Activated CD4-positive, alpha-beta T cell treated with anti-CD3 and anti-CD28 coated beads, Interleukin-2, amount 10 ng/mL, durations not matched to agents 7 days and 5 days (primary cell): ENCODE data around the gene ANKRD36C. TPM values are rescaled to one million over a fixed set of nuclear protein-coding genes. Genes with fewer than 3 reads are reported as not detected.
A peak's percentile ranks its signal among the peaks of the same experiment; 100 is the strongest.
"Not testable (repeated sequence)": the region's sequence is repeated elsewhere in the genome, so short reads cannot be mapped to it uniquely, and the experiment has no call there.

Experiments used
- CTCF ChIA-PET: fragments of 350-600 bp; sonication (Branson Sonifier 250); formaldehyde crosslinking; loops from one replicate; lab custom pipeline; 2021; ENCODE audit warnings: antibody characterized with exemption; lab: Charles Lee
- POLR2A ChIA-PET: fragments of 350-600 bp; sonication (Branson Sonifier 250); formaldehyde crosslinking; loops from one replicate; lab custom pipeline; 2021; ENCODE audit warnings: antibody characterized with exemption; lab: Charles Lee
- DNase-seq: peaks from one replicate; pipeline ENCODE4 v3.0.0-alpha.2; 2020
- H3K27ac Mint-ChIP-seq: one replicate; pipeline ENCODE4 v1.8.0; 2021; ENCODE audit warnings: mild to moderate bottlenecking, moderate library complexity, mixed read lengths
- H3K27me3 Mint-ChIP-seq: one replicate; pipeline ENCODE4 v1.8.0; 2021; ENCODE audit warnings: mixed read lengths
- H3K36me3 Mint-ChIP-seq: one replicate; pipeline ENCODE4 v1.8.0; 2021; ENCODE audit warnings: low read depth, mixed read lengths
- H3K4me1 Mint-ChIP-seq: one replicate; pipeline ENCODE4 v1.8.0; 2021; ENCODE audit warnings: mixed read lengths
- H3K4me3 Mint-ChIP-seq: one replicate; pipeline ENCODE4 v1.8.0; 2021; ENCODE audit warnings: mild to moderate bottlenecking, moderate library complexity, mixed read lengths
- H3K9me3 Mint-ChIP-seq: one replicate; pipeline ENCODE4 v1.8.0; 2021; ENCODE audit warnings: mixed read lengths
- total RNA-seq, 2 experiments: library from RNA; stranded (reverse); gene quantifications; one replicate each; pipeline ENCODE4 v1.2.3, GENCODE V29; 2021

The ANKRD36C gene
- total RNA-seq, 2 experiments from 2014 or later = 76.0 to 81.1 TPM

DNA sequence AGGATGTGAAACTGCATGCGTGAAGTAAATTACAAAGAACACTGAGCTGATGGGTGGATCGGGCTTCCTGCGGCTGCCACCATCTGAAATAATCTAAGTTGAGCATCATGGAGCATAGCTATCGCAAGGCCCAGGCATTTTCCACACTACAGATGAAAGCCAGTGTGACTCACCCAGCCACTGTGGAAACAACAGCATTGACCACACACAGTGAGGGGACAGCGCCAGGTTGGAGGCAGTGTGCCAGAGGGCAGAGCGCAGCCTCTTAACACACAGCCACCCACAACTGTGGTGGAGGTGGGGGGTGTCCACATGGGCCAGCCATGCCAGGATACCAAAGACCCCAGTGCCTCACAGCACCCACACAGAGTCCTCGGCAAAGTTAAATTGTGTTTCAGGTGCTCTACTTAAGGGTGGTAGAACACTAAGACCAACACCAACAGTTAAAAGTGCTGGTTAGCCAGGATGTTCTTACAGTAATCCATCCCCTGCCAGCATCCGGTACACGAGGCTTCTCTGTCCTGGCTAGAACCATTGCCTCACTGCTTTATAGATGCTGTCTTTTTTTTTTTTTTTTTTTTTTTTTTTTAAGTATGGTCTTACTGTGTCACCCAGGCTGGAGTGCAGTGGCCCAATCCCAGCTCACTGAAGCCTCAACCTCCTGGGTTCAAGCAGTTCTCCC lies 28.4 kb upstream of the ANKRD36C start:
- CTCF ChIA-PET, H3K36me3 Mint-ChIP-seq, H3K9me3 Mint-ChIP-seq, DNase-seq, H3K4me3 Mint-ChIP-seq, POLR2A ChIA-PET, H3K4me1 Mint-ChIP-seq, H3K27me3 Mint-ChIP-seq: not testable (repeated sequence)
- peak overlapping the region; percentile 13 for H3K27ac Mint-ChIP-seq

DNA sequence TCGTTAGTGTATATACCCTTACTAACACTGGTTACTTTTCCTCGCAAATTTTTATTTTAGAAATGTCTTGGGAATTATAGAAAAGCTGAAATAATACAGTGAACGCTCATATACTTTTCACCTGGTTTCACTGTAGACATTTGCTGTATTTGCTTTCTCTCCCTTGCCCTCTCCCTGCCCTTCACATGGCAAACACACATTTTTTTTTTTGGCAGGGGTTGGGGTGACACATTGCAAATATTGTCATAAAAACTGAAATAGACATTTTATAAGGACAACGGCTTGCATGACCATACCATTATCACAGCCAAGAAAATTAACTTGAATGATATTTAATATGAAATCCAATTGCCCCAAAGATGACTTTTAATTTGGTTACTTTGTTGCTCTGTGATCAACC lies 24.7 kb upstream of the ANKRD36C start:
- H3K4me3 Mint-ChIP-seq, H3K36me3 Mint-ChIP-seq, DNase-seq, H3K27me3 Mint-ChIP-seq, H3K9me3 Mint-ChIP-seq, CTCF ChIA-PET, H3K27ac Mint-ChIP-seq, POLR2A ChIA-PET, H3K4me1 Mint-ChIP-seq: not testable (repeated sequence)

GRCh38 chr2:96012792-96013264 lies 21.2 kb upstream of the ANKRD36C start:
- H3K4me1 Mint-ChIP-seq = peaks cover 10% of the 10 kb centered on the region
- DNase-seq, H3K36me3 Mint-ChIP-seq, H3K9me3 Mint-ChIP-seq, H3K4me3 Mint-ChIP-seq, POLR2A ChIA-PET, H3K27ac Mint-ChIP-seq, H3K27me3 Mint-ChIP-seq: not testable (repeated sequence)
- CTCF ChIA-PET = interaction anchor here (0.9 to 1.6 kb wide), 2 partner anchors 10 to 126 kb away, joined by 3 to 6 read pairs; no protein-coding TSS in a partner anchor

DNA sequence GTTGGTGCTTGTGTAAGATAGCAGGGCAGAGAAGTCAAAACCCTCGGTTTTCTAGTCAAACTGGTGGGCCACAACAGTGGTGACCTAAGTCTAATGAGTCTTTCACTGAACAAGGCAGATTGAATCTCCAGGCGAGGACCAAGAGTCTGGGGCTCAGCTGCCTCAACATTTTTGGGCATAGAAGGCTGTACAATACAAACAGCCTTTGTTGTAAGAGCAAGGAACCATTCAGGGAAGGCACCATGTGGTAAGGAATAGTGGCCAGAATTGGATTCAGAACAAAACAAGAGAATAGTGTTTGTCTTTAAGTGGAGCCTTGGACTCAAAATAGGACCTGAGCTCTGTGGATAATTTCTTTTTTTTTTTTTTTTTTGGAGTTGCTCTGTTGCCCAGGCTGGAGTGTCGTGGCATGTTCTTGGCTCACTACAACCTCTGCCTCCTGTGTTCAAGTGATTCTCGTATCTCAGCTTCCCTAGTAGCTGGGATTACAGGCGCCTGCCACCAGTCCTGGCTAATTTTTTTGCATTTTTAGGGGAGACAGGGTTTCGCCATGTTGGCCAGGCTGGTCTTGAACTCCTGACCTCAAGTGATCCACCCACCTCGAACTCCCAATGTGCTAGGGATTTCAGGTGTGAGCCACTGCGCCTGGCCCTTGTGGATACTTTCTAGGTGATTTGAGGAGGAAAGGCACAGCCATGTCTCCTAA lies 20.6 kb upstream of the ANKRD36C start:
- H3K27ac Mint-ChIP-seq, H3K9me3 Mint-ChIP-seq, H3K36me3 Mint-ChIP-seq, POLR2A ChIA-PET, DNase-seq, H3K4me3 Mint-ChIP-seq: not testable (repeated sequence)
- peaks cover 10% of the 10 kb centered on the region for H3K27me3 Mint-ChIP-seq
- CTCF ChIA-PET = interaction anchor here (0.9 to 1.5 kb wide), 3 partner anchors 10 to 127 kb away, joined by 3 to 4 read pairs (median 3); no protein-coding TSS in a partner anchor
- H3K4me1 Mint-ChIP-seq = peaks cover 10% of the 10 kb centered on the region

GRCh38 chr2:96011129-96011455 lies 19.5 kb upstream of the ANKRD36C start:
- CTCF ChIA-PET = interaction anchor here (0.6 to 1.5 kb wide), 3 partner anchors 11 to 153 kb away, joined by 3 to 4 read pairs (median 3); no protein-coding TSS in a partner anchor
- POLR2A ChIA-PET = not testable (repeated sequence)

DNA sequence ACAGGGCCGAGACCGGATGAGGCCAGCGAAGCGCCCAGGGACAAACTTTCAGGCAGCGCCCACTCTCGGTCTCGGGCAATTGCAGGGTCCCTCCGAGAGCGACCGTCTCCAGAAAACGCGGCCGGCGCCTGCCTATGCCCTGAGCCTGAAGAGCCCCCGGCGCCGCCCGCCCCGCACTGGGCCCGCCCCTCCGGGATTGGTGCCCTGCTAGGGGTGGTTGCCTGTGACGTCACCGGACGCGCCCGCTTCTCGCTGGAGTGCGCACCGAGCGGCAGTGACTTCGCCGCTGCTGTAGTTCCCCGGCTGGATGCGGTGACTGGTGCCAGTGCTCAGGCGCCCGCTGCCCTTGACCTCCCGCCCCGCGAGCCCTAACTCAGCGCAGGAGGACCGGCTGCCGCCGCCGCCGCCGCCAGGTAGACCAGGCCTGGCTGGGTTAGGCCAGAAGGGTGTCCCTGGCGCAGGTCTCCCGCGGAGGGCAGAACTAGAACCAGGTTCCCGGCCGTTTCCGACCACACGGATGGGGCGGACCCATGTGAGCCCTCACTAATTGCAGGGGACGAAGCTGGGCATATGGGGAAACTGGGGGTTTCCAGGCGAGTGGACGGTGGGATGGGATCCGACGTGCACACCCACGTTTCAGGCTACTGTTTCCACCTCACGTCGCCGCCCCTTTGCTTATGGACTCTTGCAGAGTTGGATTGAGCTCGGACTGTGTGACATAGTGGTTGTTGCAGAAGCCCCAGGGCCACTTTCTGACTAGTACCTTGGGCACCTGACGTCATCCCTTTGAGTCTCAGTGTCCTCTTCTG lies 18.9 kb upstream of the ANKRD36C start:
- Mint-ChIP-seq H3K4me1 (peaks cover 10% of the 10 kb centered on the region), H3K4me3 (peak overlapping the region; percentile 70), H3K27me3 (peaks cover 19% of the 10 kb centered on the region), H3K9me3 (peaks cover 10% of the 10 kb centered on the region), H3K27ac (peak overlapping the region; percentile 81)
- H3K36me3 Mint-ChIP-seq, POLR2A ChIA-PET: not testable (repeated sequence)
- CTCF ChIA-PET = interaction anchor here (0.6 to 1.5 kb wide), 5 partner anchors 12 to 153 kb away, joined by 3 to 4 read pairs (median 3); partner anchors contain the start of gene ADRA2B
- peak; percentile 97 for DNase-seq

More at GRCh38 chr2:96011129-96011455, 19.5 kb upstream of the ANKRD36C start:
- peaks cover 13% of the 10 kb centered on the region for H3K27me3 Mint-ChIP-seq
- H3K9me3 Mint-ChIP-seq, H3K36me3 Mint-ChIP-seq: not testable (repeated sequence)
- H3K27ac Mint-ChIP-seq = peak overlapping the region; percentile 36
- peak; percentile 33 for DNase-seq
- peak overlapping the region; percentile 61 for H3K4me3 Mint-ChIP-seq
- peaks cover 10% of the 10 kb centered on the region for H3K4me1 Mint-ChIP-seq

DNA sequence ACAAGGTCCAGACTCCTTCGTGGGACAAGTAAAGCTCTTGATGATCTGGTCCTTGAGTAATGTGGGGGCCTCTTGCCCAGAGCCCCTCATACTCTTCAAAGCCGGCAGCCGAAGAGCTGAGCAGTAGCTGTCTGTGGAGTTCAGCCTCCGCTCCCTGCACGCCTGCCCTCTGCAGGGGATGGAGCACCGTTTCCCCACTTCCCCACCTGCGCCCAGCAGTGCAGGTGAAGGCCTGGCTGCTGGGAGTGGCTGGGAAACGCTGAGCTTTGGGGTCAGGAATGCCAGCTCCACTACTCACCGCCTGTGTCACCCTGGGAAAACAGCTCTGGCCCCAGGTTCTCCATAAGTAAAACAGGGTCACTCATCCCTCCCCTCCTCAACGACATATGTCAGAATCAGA lies 18.2 kb upstream of the ANKRD36C start:
- CTCF ChIA-PET = interaction anchor here (1.2 kb wide), 2 partner anchors 17 to 107 kb away, joined by 3 to 4 read pairs; partner anchors contain the start of gene ADRA2B
- Mint-ChIP-seq H3K9me3 (peaks cover 10% of the 10 kb centered on the region), H3K27ac (peak overlapping the region; percentile 81), H3K4me1 (peaks cover 10% of the 10 kb centered on the region), H3K4me3 (peak overlapping the region; percentile 70), H3K27me3 (peaks cover 24% of the 10 kb centered on the region)
- H3K36me3 Mint-ChIP-seq, POLR2A ChIA-PET, DNase-seq: not testable (repeated sequence)

DNA sequence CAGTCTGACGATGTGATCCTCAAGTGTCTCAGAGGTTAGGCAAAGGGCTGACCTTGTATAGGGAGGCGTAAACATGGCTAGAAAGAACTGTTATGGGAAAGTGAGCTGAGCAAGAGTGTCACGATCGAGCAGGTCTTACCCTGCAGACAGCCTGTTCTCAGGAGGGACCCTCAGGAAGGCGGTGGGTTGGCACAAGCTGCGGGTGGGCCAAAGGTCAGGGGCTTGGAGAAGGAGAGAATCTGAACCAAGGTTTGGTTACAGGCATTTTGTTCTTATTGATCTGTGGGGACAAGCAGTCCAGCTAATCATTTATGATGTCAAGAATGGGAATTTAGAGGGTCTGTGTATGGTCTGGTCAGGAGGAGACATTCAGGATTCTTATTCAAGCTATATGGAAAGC lies 16.4 kb upstream of the ANKRD36C start:
- POLR2A ChIA-PET = not testable (repeated sequence)

GRCh38 chr2:96006248-96006647 lies 14.6 kb upstream of the ANKRD36C start:
- POLR2A ChIA-PET, DNase-seq, H3K4me1 Mint-ChIP-seq, H3K27ac Mint-ChIP-seq, H3K36me3 Mint-ChIP-seq, H3K4me3 Mint-ChIP-seq, CTCF ChIA-PET: not testable (repeated sequence)
- Mint-ChIP-seq H3K9me3 (peaks cover 10% of the 10 kb centered on the region), H3K27me3 (peaks cover 43% of the 10 kb centered on the region)

More for the DNA sequence above, 16.4 kb upstream of the ANKRD36C start:
- not testable (repeated sequence) for H3K4me3 Mint-ChIP-seq, H3K36me3 Mint-ChIP-seq, H3K27ac Mint-ChIP-seq, DNase-seq
- Mint-ChIP-seq H3K4me1 (peaks cover 10% of the 10 kb centered on the region), H3K27me3 (peaks cover 32% of the 10 kb centered on the region), H3K9me3 (peaks cover 10% of the 10 kb centered on the region)
- CTCF ChIA-PET = interaction anchor here (0.6 kb wide), 2 partner anchors 286 to 918 kb away, joined by 3 read pairs; no protein-coding TSS in a partner anchor

- POLR2A ChIA-PET = not testable (repeated sequence)
Measured at GRCh38 chr2:95992520-95993272, 1.1 kb upstream of the ANKRD36C start.

GRCh38 chr2:95992102-95992501 lies 478 bp upstream of the ANKRD36C start:
- H3K4me1 Mint-ChIP-seq, POLR2A ChIA-PET, H3K36me3 Mint-ChIP-seq, H3K9me3 Mint-ChIP-seq: not testable (repeated sequence)
- H3K27me3 Mint-ChIP-seq = peaks cover 22% of the 10 kb centered on the region
- peak overlapping the region; percentile 95 for H3K4me3 Mint-ChIP-seq
- CTCF ChIA-PET = interaction anchor here (0.6 to 2.3 kb wide), 16 partner anchors 9 to 879 kb away, joined by 3 to 11 read pairs (median 4); partner anchors contain the start of gene ASTL
- peak; percentile 23 for DNase-seq
- H3K27ac Mint-ChIP-seq = peak overlapping the region; percentile 84

More at GRCh38 chr2:95992520-95993272, 1.1 kb upstream of the ANKRD36C start:
- DNase-seq = peak; percentile 76
- H3K36me3 Mint-ChIP-seq, H3K4me1 Mint-ChIP-seq, H3K9me3 Mint-ChIP-seq: not testable (repeated sequence)
- Mint-ChIP-seq H3K4me3 (peak overlapping the region; percentile 82), H3K27ac (peak overlapping the region; percentile 96), H3K27me3 (peaks cover 23% of the 10 kb centered on the region)
- CTCF ChIA-PET = interaction anchor here (0.6 to 2.3 kb wide), 16 partner anchors 8 to 878 kb away, joined by 3 to 11 read pairs (median 4); partner anchors contain the start of gene ASTL
